ENCODE results near the gene RUNDC3A.
A peak's percentile ranks its signal among the peaks of the same experiment; 100 is the strongest.

RUNDC3A gene

DNA sequence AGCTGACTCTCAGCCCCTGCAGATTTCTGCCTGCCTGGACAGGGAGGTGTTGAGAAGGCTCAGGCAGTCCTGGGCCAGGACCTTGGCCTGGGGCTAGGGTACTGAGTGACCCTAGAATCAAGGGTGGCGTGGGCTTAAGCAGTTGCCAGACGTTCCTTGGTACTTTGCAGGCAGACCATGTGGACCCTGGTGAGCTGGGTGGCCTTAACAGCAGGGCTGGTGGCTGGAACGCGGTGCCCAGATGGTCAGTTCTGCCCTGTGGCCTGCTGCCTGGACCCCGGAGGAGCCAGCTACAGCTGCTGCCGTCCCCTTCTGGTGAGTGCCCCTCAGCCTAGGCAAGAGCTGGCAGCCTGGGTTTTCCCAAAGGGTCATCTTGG, 40.6 kb downstream of the RUNDC3A start:
- DNase-seq (ENCODE audit: low read depth, low spot score), result no peak
- peaks cover 46% of the 10 kb centered on the region for H3K36me3 ChIP-seq (ENCODE audit: insufficient read depth, insufficient read length, low read length)
- TF ChIP-seq YY1 (IDR thresholded peaks at IDR 0.05; ENCODE audit: insufficient read depth, insufficient read length) (no peak), ZNF274 (IDR thresholded peaks at IDR 0.05; ENCODE audit: low read depth, low read length) (no peak), SUZ12 (IDR thresholded peaks at IDR 0.05; ENCODE audit: extremely low read depth, insufficient read depth, insufficient read length) (no peak)
- no peak overlapping the region for H3K9ac ChIP-seq (ENCODE audit: insufficient read length, low read depth)
- peaks cover 8% of the 10 kb centered on the region for H3K4me1 ChIP-seq (ENCODE audit: insufficient read depth, insufficient read length)
- H3K4me3 ChIP-seq (ENCODE audit: insufficient read length, low read depth), result no peak overlapping the region
- H3K9me3 ChIP-seq (ENCODE audit: insufficient read depth, low read length), result no peaks in the 10 kb centered on the region
- peaks cover 4% of the 10 kb centered on the region for H3K27me3 ChIP-seq (ENCODE audit: insufficient read depth, insufficient read length)

DNA sequence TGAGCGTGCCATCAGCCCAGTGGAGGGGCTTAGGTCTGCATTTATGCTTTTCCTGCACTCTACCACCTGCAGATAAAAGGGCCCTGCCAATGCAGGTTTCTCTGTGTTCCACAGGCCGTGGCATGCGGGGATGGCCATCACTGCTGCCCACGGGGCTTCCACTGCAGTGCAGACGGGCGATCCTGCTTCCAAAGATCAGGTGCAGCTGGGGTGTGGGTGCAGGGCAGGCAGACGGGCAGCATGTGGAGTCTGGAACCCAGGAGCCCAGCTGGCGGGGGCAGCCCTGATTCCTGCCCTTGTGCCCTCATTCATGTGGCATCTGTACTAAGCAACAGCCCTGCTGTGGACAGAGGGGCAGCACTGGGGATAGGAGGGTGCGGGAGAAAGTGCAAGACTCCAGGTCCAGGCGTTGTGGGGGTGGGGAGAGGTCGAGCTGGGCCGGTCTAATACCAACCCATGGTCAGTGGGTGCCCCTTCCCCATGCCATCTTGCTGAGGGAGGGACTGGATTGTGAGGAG, 41.2 kb downstream of the RUNDC3A start:
- TF ChIP-seq YY1 (IDR thresholded peaks at IDR 0.05; ENCODE audit: insufficient read depth, insufficient read length) (no peak), ZNF274 (IDR thresholded peaks at IDR 0.05; ENCODE audit: low read depth, low read length) (no peak), SUZ12 (IDR thresholded peaks at IDR 0.05; ENCODE audit: extremely low read depth, insufficient read depth, insufficient read length) (no peak)
- H3K9me3 ChIP-seq (ENCODE audit: insufficient read depth, low read length), result no peaks in the 10 kb centered on the region
- DNase-seq (ENCODE audit: low read depth, low spot score), result no peak
- peaks cover 8% of the 10 kb centered on the region for H3K4me1 ChIP-seq (ENCODE audit: insufficient read depth, insufficient read length)
- no peak overlapping the region for H3K4me3 ChIP-seq (ENCODE audit: insufficient read length, low read depth)
- H3K27me3 ChIP-seq (ENCODE audit: insufficient read depth, insufficient read length), result no peaks in the 10 kb centered on the region
- H3K36me3 ChIP-seq (ENCODE audit: insufficient read depth, insufficient read length, low read length), result peaks cover 46% of the 10 kb centered on the region
- H3K9ac ChIP-seq (ENCODE audit: insufficient read length, low read depth), result no peak overlapping the region

DNA sequence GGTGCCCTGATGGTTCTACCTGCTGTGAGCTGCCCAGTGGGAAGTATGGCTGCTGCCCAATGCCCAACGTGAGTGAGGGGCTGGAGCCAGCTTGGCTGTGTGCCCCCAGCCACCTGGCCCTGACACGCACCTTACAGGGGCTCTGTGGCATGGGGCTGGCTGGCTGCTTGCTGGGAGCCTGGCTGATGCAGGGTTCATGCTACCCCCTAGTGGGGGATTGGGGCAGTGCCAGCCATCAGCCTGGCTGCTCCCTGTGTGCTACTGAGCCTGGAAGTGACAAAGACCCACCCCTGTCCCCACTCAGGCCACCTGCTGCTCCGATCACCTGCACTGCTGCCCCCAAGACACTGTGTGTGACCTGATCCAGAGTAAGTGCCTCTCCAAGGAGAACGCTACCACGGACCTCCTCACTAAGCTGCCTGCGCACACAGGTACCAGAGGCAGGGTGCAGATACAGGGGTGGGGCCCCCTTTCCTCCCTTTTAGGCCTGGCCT, 42.4 kb downstream of the RUNDC3A start:
- Histone ChIP-seq H3K9me3 (ENCODE audit: insufficient read depth, low read length) (no peaks in the 10 kb centered on the region), H3K36me3 (ENCODE audit: insufficient read depth, insufficient read length, low read length) (peaks cover 55% of the 10 kb centered on the region), H3K27me3 (ENCODE audit: insufficient read depth, insufficient read length) (no peaks in the 10 kb centered on the region), H3K4me3 (ENCODE audit: insufficient read length, low read depth) (no peak overlapping the region), H3K4me1 (ENCODE audit: insufficient read depth, insufficient read length) (peaks cover 12% of the 10 kb centered on the region), H3K9ac (ENCODE audit: insufficient read length, low read depth) (no peak overlapping the region)
- no peak for TF ChIP-seq YY1 (IDR thresholded peaks at IDR 0.05; ENCODE audit: insufficient read depth, insufficient read length)
- no peak for TF ChIP-seq ZNF274 (IDR thresholded peaks at IDR 0.05; ENCODE audit: low read depth, low read length)
- TF ChIP-seq SUZ12 (IDR thresholded peaks at IDR 0.05; ENCODE audit: extremely low read depth, insufficient read depth, insufficient read length), result no peak
- no peak for DNase-seq (ENCODE audit: low read depth, low spot score)

DNA sequence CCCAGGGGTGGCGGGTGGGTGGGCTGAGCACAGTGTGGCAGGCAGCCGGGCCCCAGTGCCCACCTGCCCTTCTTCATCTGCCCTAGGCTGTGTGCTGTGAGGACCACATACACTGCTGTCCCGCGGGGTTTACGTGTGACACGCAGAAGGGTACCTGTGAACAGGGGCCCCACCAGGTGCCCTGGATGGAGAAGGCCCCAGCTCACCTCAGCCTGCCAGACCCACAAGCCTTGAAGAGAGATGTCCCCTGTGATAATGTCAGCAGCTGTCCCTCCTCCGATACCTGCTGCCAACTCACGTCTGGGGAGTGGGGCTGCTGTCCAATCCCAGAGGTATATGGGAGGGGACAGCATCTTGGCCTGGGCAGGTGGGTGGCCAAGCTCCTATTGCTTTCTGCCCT, 43.1 kb downstream of the RUNDC3A start:
- Histone ChIP-seq H3K9ac (ENCODE audit: insufficient read length, low read depth) (no peak overlapping the region), H3K4me1 (ENCODE audit: insufficient read depth, insufficient read length) (peaks cover 7% of the 10 kb centered on the region), H3K36me3 (ENCODE audit: insufficient read depth, insufficient read length, low read length) (peaks cover 62% of the 10 kb centered on the region), H3K4me3 (ENCODE audit: insufficient read length, low read depth) (no peak overlapping the region), H3K27me3 (ENCODE audit: insufficient read depth, insufficient read length) (no peaks in the 10 kb centered on the region), H3K9me3 (ENCODE audit: insufficient read depth, low read length) (no peaks in the 10 kb centered on the region)
- TF ChIP-seq YY1 (IDR thresholded peaks at IDR 0.05; ENCODE audit: insufficient read depth, insufficient read length), result no peak
- no peak for TF ChIP-seq SUZ12 (IDR thresholded peaks at IDR 0.05; ENCODE audit: extremely low read depth, insufficient read depth, insufficient read length)
- no peak for TF ChIP-seq ZNF274 (IDR thresholded peaks at IDR 0.05; ENCODE audit: low read depth, low read length)
- DNase-seq (ENCODE audit: low read depth, low spot score), result no peak

DNA sequence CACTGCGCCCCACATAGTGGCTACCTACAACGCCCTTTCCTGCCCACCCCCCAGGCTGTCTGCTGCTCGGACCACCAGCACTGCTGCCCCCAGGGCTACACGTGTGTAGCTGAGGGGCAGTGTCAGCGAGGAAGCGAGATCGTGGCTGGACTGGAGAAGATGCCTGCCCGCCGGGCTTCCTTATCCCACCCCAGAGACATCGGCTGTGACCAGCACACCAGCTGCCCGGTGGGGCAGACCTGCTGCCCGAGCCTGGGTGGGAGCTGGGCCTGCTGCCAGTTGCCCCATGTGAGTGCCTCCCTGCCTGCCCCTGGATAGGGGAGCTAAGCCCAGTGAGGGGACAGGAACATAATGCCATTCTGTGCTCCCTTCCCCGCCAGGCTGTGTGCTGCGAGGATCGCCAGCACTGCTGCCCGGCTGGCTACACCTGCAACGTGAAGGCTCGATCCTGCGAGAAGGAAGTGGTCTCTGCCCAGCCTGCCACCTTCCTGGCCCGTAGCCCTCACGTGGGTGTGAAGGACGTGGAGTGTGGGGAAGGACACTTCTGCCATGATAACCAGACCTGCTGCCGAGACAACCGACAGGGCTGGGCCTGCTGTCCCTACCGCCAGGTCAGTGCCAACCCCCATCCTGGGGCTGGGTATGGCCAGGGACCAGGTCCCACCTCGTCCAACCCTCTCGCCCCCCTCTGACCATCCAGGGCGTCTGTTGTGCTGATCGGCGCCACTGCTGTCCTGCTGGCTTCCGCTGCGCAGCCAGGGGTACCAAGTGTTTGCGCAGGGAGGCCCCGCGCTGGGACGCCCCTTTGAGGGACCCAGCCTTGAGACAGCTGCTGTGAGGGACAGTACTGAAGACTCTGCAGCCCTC, 43.8 kb downstream of the RUNDC3A start:
- Histone ChIP-seq H3K4me1 (ENCODE audit: insufficient read depth, insufficient read length) (peaks cover 7% of the 10 kb centered on the region), H3K9ac (ENCODE audit: insufficient read length, low read depth) (peak overlapping the region; percentile 28), H3K27me3 (ENCODE audit: insufficient read depth, insufficient read length) (no peaks in the 10 kb centered on the region), H3K4me3 (ENCODE audit: insufficient read length, low read depth) (no peak overlapping the region), H3K36me3 (ENCODE audit: insufficient read depth, insufficient read length, low read length) (peaks cover 64% of the 10 kb centered on the region), H3K9me3 (ENCODE audit: insufficient read depth, low read length) (no peaks in the 10 kb centered on the region)
- no peak for DNase-seq (ENCODE audit: low read depth, low spot score)
- TF ChIP-seq SUZ12 (IDR thresholded peaks at IDR 0.05; ENCODE audit: extremely low read depth, insufficient read depth, insufficient read length) (no peak), YY1 (IDR thresholded peaks at IDR 0.05; ENCODE audit: insufficient read depth, insufficient read length) (no peak), ZNF274 (IDR thresholded peaks at IDR 0.05; ENCODE audit: low read depth, low read length) (no peak)

DNA sequence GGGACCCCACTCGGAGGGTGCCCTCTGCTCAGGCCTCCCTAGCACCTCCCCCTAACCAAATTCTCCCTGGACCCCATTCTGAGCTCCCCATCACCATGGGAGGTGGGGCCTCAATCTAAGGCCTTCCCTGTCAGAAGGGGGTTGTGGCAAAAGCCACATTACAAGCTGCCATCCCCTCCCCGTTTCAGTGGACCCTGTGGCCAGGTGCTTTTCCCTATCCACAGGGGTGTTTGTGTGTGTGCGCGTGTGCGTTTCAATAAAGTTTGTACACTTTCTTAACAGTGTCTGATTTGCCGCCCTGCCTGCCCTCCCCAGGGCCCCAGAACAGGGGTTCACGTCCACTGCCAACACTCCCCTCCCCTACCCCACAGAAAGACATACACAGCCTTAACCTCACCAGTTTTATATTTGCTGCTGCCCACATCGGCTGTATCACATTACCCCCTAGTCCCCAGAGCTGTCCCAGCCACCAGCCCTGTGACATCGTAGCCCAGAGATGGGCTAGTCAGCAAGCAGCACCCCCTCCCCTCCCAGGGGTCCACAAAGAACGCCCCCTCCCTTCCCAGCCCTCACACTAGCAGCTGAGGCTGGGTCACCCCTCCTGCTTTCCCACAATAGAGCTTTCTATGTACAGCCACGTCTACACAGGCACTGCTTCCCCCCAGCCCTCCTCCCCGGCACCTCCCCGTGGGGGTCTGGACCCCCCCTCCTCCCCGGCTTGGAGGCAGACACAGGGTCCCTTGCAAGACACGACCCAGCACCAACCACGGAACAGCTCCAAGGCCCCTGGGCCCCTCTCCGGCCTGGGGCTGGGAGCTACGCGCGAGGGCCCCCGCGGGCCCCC, 44.6 kb downstream of the RUNDC3A start:
- TF ChIP-seq SUZ12 (IDR thresholded peaks at IDR 0.05; ENCODE audit: extremely low read depth, insufficient read depth, insufficient read length) (no peak), YY1 (IDR thresholded peaks at IDR 0.05; ENCODE audit: insufficient read depth, insufficient read length) (no peak), ZNF274 (IDR thresholded peaks at IDR 0.05; ENCODE audit: low read depth, low read length) (no peak)
- H3K9me3 ChIP-seq (ENCODE audit: insufficient read depth, low read length), result no peaks in the 10 kb centered on the region
- peaks cover 68% of the 10 kb centered on the region for H3K36me3 ChIP-seq (ENCODE audit: insufficient read depth, insufficient read length, low read length)
- peak overlapping the region; percentile 39 for H3K4me3 ChIP-seq (ENCODE audit: insufficient read length, low read depth)
- peaks cover 7% of the 10 kb centered on the region for H3K4me1 ChIP-seq (ENCODE audit: insufficient read depth, insufficient read length)
- no peaks in the 10 kb centered on the region for H3K27me3 ChIP-seq (ENCODE audit: insufficient read depth, insufficient read length)
- DNase-seq (ENCODE audit: low read depth, low spot score), result no peak
- peak overlapping the region; percentile 67 for H3K9ac ChIP-seq (ENCODE audit: insufficient read length, low read depth)
